Esophagus muscularis mucosa (tissue), 3 donors: ENCODE data around the gene CENPP.

ENCODE experiments used
- CTCF ChIP-seq, 3 experiments: fragments of 200-600 bp in 2 of 3; fragments of 450-650 bp in 1 of 3; sonication (generic) in 2 of 3; IDR thresholded peaks; one replicate each; pipeline ENCODE4 v1.5.1; 2017 to 2019; ENCODE audit warnings: antibody characterized with exemption in 3 of 3, mild to moderate bottlenecking in 2 of 3, moderate library complexity in 1 of 3
- POLR2AphosphoS5 ChIP-seq, 2 donors: sonication (generic); formaldehyde crosslinking; IDR thresholded peaks; one replicate each; pipeline ENCODE4 v1.6.1; 2017; ENCODE audit warnings: antibody characterized with exemption in 2 of 2

GRCh38 chr9:92648474-92648971 lies 322.8 kb downstream of the CENPP start:
- TF ChIP-seq CTCF (IDR thresholded peaks at IDR 0.05) (no peak), POLR2AphosphoS5 (IDR thresholded peaks at IDR 0.05) (no peak)
